Nephron (organoid): ENCODE data around the gene MAGI2.

Experiments used
- H3K27ac Mint-ChIP-seq, 3 experiments: 2 replicates each; pipeline ENCODE4 v1.8.0; 2020; ENCODE audit warnings: mixed read lengths in 3 of 3, mild to moderate bottlenecking in 2 of 3, moderate library complexity in 1 of 3
- H3K27me3 Mint-ChIP-seq: 2 replicates; pipeline ENCODE4 v1.8.0; 2021; ENCODE audit warnings: low read depth, mild to moderate bottlenecking, moderate library complexity, mixed read lengths
- H3K36me3 Mint-ChIP-seq: 2 replicates; pipeline ENCODE4 v1.8.0; 2020; ENCODE audit warnings: low read depth, mixed read lengths
- H3K4me1 Mint-ChIP-seq: 2 replicates; pipeline ENCODE4 v1.8.0; 2020; ENCODE audit warnings: mixed read lengths
- H3K4me3 Mint-ChIP-seq, 3 experiments: 2 replicates each; pipeline ENCODE4 v1.8.0; 2020; ENCODE audit warnings: mild to moderate bottlenecking in 3 of 3, mixed read lengths in 3 of 3, moderate library complexity in 2 of 3
- H3K9me3 Mint-ChIP-seq: 2 replicates; pipeline ENCODE4 v1.8.0; 2020; ENCODE audit warnings: mixed read lengths
- TF ChIP-seq, protein P1 (sequence below), 3 experiments: fragments of 200-600 bp; sonication (generic); IDR thresholded peaks; one replicate each; pipeline ENCODE4 v1.5.0; 2021; ENCODE audit warnings: antibody characterized with exemption in 3 of 3; ENCODE audit not compliant: unreplicated experiment in 3 of 3

MAGI2 gene

DNA sequence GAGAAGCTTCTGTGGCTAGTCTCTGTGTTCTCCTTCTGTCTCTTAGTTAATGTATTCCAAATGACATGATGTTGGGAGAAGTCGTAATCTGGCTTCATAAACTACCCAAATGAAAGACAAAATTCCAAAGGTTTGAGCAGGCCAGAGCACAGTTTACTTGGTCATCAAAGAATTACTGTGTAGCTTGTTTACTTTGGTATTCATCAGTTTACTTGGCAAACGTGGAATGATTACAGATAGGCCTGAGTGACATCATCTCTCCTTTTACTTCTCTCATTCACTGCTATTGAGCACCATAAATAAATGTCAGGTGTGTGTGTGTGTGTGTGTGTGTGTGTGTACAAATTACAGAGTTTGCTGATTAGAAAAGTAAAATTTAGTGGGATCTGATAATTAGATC is 1327.6 kb downstream of the MAGI2 start:
- TF ChIP-seq, protein P1, sequence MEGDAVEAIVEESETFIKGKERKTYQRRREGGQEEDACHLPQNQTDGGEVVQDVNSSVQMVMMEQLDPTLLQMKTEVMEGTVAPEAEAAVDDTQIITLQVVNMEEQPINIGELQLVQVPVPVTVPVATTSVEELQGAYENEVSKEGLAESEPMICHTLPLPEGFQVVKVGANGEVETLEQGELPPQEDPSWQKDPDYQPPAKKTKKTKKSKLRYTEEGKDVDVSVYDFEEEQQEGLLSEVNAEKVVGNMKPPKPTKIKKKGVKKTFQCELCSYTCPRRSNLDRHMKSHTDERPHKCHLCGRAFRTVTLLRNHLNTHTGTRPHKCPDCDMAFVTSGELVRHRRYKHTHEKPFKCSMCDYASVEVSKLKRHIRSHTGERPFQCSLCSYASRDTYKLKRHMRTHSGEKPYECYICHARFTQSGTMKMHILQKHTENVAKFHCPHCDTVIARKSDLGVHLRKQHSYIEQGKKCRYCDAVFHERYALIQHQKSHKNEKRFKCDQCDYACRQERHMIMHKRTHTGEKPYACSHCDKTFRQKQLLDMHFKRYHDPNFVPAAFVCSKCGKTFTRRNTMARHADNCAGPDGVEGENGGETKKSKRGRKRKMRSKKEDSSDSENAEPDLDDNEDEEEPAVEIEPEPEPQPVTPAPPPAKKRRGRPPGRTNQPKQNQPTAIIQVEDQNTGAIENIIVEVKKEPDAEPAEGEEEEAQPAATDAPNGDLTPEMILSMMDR (IDR thresholded peaks at IDR 0.05; ENCODE audit: unreplicated experiment in 3 of 3), result no peak
- no peak overlapping the region for H3K27ac Mint-ChIP-seq
- H3K4me3 Mint-ChIP-seq, result no peak overlapping the region
- peaks cover 7% of the 10 kb centered on the region for H3K4me1 Mint-ChIP-seq
- H3K36me3 Mint-ChIP-seq, result peaks cover 17% of the 10 kb centered on the region
- H3K9me3 Mint-ChIP-seq, result no peaks in the 10 kb centered on the region
- H3K27me3 Mint-ChIP-seq, result no peaks in the 10 kb centered on the region

DNA sequence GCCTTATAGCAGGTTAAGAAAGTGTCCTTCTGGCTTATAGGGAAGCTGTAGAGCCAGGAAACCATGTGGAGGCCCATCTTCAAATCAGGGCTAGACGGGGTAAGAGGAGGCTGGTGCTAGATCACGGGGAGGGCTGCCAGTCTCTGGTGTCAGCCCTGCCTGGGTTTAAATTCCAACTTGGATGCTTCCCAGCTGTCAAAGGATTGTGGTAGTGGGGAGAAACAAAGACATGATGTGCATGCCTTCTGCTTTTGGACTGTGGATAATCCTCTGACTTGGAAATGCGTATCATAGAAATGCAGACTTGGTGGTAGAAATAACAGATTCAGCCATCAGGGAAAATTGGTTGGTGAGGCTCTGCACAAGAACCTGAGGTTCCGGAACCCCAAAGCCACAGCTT is 1329.3 kb downstream of the MAGI2 start:
- H3K27me3 Mint-ChIP-seq, result no peaks in the 10 kb centered on the region
- TF ChIP-seq, protein P1 (IDR thresholded peaks at IDR 0.05; ENCODE audit: unreplicated experiment in 3 of 3), result no peak
- no peak overlapping the region for H3K4me3 Mint-ChIP-seq
- peak overlapping the region; percentile 34 to 57 (median 50) for H3K27ac Mint-ChIP-seq
- peaks cover 17% of the 10 kb centered on the region for H3K36me3 Mint-ChIP-seq
- no peaks in the 10 kb centered on the region for H3K9me3 Mint-ChIP-seq
- H3K4me1 Mint-ChIP-seq, result peaks cover 7% of the 10 kb centered on the region

DNA sequence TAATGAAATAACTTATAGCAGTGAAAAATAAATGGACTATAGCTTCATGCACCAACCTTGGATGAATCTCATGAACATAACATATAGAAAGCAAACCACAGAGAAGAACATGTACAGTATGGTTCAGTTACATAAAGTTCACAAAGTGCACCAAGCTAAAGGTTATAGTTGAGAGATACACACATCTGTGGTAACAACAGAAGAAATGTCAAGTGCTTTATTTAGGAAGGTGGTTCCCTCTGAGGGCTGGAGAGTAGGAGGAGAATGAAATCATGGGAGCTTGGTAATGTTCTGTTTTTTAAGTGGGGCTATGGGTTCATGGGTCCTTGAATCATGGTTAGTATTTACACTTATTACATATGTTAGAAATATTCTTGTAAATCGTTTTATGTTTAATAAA is 1331.6 kb downstream of the MAGI2 start:
- no peak overlapping the region for H3K27ac Mint-ChIP-seq
- no peaks in the 10 kb centered on the region for H3K9me3 Mint-ChIP-seq
- H3K4me3 Mint-ChIP-seq, result no peak overlapping the region
- peaks cover 13% of the 10 kb centered on the region for H3K36me3 Mint-ChIP-seq
- H3K4me1 Mint-ChIP-seq, result peaks cover 7% of the 10 kb centered on the region
- no peaks in the 10 kb centered on the region for H3K27me3 Mint-ChIP-seq
- TF ChIP-seq, protein P1 (IDR thresholded peaks at IDR 0.05; ENCODE audit: unreplicated experiment in 3 of 3), result no peak

DNA sequence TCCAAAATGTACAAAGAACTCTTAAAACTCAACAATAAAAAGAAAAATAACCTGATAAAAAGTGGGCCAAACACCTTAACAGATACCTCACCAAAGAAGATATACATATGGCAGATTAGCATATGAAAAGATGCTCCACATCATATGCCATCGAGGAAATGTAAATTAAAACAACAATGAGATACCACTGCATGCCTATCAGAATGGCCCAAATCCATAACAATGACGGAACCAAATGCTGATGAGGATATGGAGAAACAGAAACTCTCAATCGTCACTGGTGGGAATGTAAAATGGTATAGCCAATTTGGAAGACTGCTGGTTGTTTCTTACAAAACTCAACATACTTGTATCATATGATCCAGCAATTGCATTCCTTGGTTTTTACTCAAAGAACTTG is 1335.0 kb downstream of the MAGI2 start:
- TF ChIP-seq, protein P1 (IDR thresholded peaks at IDR 0.05; ENCODE audit: unreplicated experiment in 3 of 3), result no peak
- H3K4me3 Mint-ChIP-seq, result no peak overlapping the region
- no peaks in the 10 kb centered on the region for H3K27me3 Mint-ChIP-seq
- no peak overlapping the region for H3K27ac Mint-ChIP-seq
- H3K9me3 Mint-ChIP-seq, result no peaks in the 10 kb centered on the region
- H3K36me3 Mint-ChIP-seq, result no peaks in the 10 kb centered on the region
- H3K4me1 Mint-ChIP-seq, result no peaks in the 10 kb centered on the region

DNA sequence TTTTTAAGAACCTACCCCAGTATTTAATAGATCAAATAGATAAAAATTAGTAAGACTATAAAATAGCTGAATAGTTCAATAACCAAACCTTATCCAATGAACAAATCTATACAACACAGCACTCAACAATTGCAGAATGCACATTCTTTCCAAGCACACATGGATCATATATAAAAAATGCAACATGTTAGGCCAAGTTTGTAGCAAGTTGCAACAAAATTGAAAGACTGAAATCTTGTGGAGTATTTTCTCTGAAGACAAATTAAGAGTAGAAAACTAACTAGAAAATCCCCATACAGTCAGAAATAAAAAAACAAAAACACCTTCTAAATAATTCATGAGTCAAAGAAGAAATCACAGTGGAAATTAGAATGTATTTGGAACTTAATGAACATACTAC is 1337.6 kb downstream of the MAGI2 start:
- Mint-ChIP-seq H3K27ac (no peak overlapping the region), H3K9me3 (no peaks in the 10 kb centered on the region), H3K36me3 (peaks cover 3% of the 10 kb centered on the region), H3K4me1 (no peaks in the 10 kb centered on the region), H3K27me3 (no peaks in the 10 kb centered on the region), H3K4me3 (no peak overlapping the region)
- TF ChIP-seq, protein P1 (IDR thresholded peaks at IDR 0.05; ENCODE audit: unreplicated experiment in 3 of 3), result no peak

DNA sequence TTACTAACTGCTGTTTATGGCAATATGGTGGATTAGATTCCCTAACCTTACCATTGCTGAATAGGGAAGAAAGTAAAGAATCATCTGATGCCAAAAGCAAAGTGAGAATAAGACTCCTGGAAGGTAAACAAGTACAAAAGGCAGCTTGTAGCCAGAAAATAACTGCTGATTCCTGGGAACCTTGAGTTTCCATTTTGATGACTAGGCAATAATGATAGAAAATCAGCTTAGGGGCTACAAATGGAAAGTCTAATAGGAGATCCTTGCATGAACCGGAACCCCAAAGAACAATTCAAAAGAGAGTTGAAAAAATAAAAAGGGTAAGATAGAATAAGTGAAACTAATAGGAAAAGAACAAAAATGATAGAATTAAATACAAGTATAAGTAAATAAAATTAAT is 1338.5 kb downstream of the MAGI2 start:
- H3K4me1 Mint-ChIP-seq, result no peaks in the 10 kb centered on the region
- H3K4me3 Mint-ChIP-seq, result no peak overlapping the region
- TF ChIP-seq, protein P1 (IDR thresholded peaks at IDR 0.05; ENCODE audit: unreplicated experiment in 3 of 3), result no peak
- H3K36me3 Mint-ChIP-seq, result peaks cover 5% of the 10 kb centered on the region
- no peaks in the 10 kb centered on the region for H3K9me3 Mint-ChIP-seq
- H3K27ac Mint-ChIP-seq, result no peak overlapping the region
- no peaks in the 10 kb centered on the region for H3K27me3 Mint-ChIP-seq
